Left ventricle myocardium inferior (tissue), 1 donor: ENCODE data around the gene CRY1. TPM values are rescaled to one million over a fixed set of nuclear protein-coding genes. Genes with fewer than 3 reads are reported as not detected.
A peak's percentile ranks its signal among the peaks of the same experiment; 100 is the strongest.
"Not testable (repeated sequence)": the region's sequence is repeated elsewhere in the genome, so short reads cannot be mapped to it uniquely, and the experiment has no call there.

ENCODE experiments used
- DNase-seq: peaks from one replicate; pipeline ENCODE4 v3.0.0-alpha.2; 2020
- H3K27ac ChIP-seq: fragments of 200-600 bp; replicated peaks from 2 replicates; pipeline ENCODE4 v1.8.0; 2021
- H3K27me3 ChIP-seq: fragments of 200-600 bp; 2 replicates; pipeline ENCODE4 v1.8.0; 2021; ENCODE audit warnings: low read depth
- H3K36me3 ChIP-seq: fragments of 200-600 bp; 2 replicates; pipeline ENCODE4 v1.8.0; 2021
- H3K4me1 ChIP-seq: fragments of 200-600 bp; 2 replicates; pipeline ENCODE4 v1.8.0; 2021
- H3K4me3 ChIP-seq: fragments of 200-600 bp; 2 replicates; pipeline ENCODE4 v1.8.0; 2021; ENCODE audit warnings: mild to moderate bottlenecking, moderate library complexity
- H3K9me3 ChIP-seq: fragments of 200-600 bp; replicated peaks from 2 replicates; pipeline ENCODE4 v1.8.0; 2021
- CTCF ChIP-seq: fragments of 200-600 bp; IDR thresholded peaks from 2 replicates; pipeline ENCODE4 v1.8.0; 2021; ENCODE audit warnings: antibody characterized with exemption, mild to moderate bottlenecking, borderline replicate concordance
- intact Hi-C: fragments of 100-400 bp; cut with micrococcal nuclease; formaldehyde crosslinking; loops from one replicate; pipeline ENCODE4 v1.11.0; 2022
- total RNA-seq: library from RNA; stranded (reverse); fragmentation: NEBNext Ultra II Directional; extraction: Animal tissue kit (Norgen Biotek cat#: 25700); gene quantifications from one replicate; pipeline ENCODE4 v1.2.1, GENCODE V29; 2021
- donor health status: DM: no; HTN: yes; CAD: no; lungs with severe emphysema.

Gene CRY1
- total RNA-seq, 1 donor from 2014 or later = 10.0 TPM

- Histone ChIP-seq H3K4me1 (no peaks in the 10 kb centered on the region), H3K4me3 (no peak overlapping the region), H3K36me3 (peaks cover 38% of the 10 kb centered on the region), H3K27ac (no peak overlapping the region), H3K27me3 (no peaks in the 10 kb centered on the region), H3K9me3 (no peaks in the 10 kb centered on the region)
- DNase-seq = no peak
- TF ChIP-seq CTCF = no peak
- intact Hi-C loops = no loop called here
Observed at GRCh38 chr12:106997916-106998315, 95.4 kb downstream of the CRY1 start.

GRCh38 chr12:106996102-106996501 lies 97.2 kb downstream of the CRY1 start:
- DNase-seq, H3K4me1 ChIP-seq, intact Hi-C loops, H3K27me3 ChIP-seq, H3K9me3 ChIP-seq, H3K27ac ChIP-seq, H3K4me3 ChIP-seq: not testable (repeated sequence)
- peaks cover 35% of the 10 kb centered on the region for H3K36me3 ChIP-seq

DNA sequence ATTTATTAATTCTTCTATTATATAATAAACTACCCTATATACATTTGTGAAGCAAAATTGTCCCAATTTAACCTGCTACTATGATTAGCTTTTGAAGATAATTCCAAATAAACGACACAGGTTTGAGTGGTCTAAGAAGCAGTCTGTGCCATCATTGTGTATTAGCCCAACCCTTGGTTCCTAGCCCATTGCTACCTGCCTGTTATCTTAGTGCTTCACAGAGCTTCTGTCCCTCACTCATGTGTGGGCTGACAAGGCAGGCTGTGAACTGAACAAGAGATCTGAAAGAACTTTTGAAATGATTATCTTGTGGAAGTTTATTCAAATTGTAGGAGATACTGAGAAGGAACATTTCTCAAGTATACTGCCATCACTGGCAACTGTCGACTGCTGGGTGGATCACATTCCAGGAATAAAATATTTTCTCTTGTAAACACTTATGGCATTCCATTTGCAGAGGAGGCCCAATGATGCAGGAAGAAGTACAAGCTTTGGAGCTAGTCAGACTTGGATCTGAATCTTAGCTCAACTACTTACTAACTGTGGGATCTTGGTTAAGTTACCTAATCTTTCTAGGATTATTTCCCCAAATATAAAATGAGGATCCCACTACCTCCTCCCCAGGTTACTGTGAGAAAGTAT lies 98.6 kb downstream of the CRY1 start:
- TF ChIP-seq CTCF = no peak
- no peaks in the 10 kb centered on the region for H3K4me1 ChIP-seq
- no peak for DNase-seq
- H3K36me3 ChIP-seq = peaks cover 33% of the 10 kb centered on the region
- H3K4me3 ChIP-seq = no peak overlapping the region
- intact Hi-C loops = no loop called here
- no peak overlapping the region for H3K27ac ChIP-seq
- H3K9me3 ChIP-seq = no peaks in the 10 kb centered on the region
- no peaks in the 10 kb centered on the region for H3K27me3 ChIP-seq

GRCh38 chr12:106987846-106988245 lies 105.5 kb downstream of the CRY1 start:
- intact Hi-C loops = no loop called here
- Histone ChIP-seq H3K4me1 (peaks cover 38% of the 10 kb centered on the region), H3K27ac (peak overlapping the region; percentile 91), H3K36me3 (peaks cover 19% of the 10 kb centered on the region), H3K9me3 (no peaks in the 10 kb centered on the region), H3K27me3 (no peaks in the 10 kb centered on the region), H3K4me3 (peak overlapping the region; percentile 83)
- no peak for DNase-seq
- TF ChIP-seq CTCF = no peak

GRCh38 chr12:106986625-106987389 lies 106.5 kb downstream of the CRY1 start, which contains the start of gene MTERF2:
Gene MTERF2, minus strand, starts transcription at chr12:106987146. Its CDS starts 8,432 bp downstream, at chr12:106978714.
- DNase-seq = peak; percentile 95
- Histone ChIP-seq H3K27me3 (no peaks in the 10 kb centered on the region), H3K4me3 (peak within 1 kb of the TSS; percentile 83), H3K36me3 (peaks cover 11% of the 10 kb centered on the region), H3K4me1 (peaks cover 46% of the 10 kb centered on the region), H3K27ac (peak within 1 kb of the TSS; percentile 91), H3K9me3 (no peaks in the 10 kb centered on the region)
- intact Hi-C loops = no loop called here
- peak; percentile 12 for TF ChIP-seq CTCF

- intact Hi-C loops = no loop called here
- DNase-seq = no peak
- TF ChIP-seq CTCF = no peak
- Histone ChIP-seq H3K4me1 (peaks cover 52% of the 10 kb centered on the region), H3K4me3 (peak overlapping the region; percentile 83), H3K9me3 (no peaks in the 10 kb centered on the region), H3K27ac (peak overlapping the region; percentile 91), H3K36me3 (peaks cover 11% of the 10 kb centered on the region), H3K27me3 (no peaks in the 10 kb centered on the region)
Observed at GRCh38 chr12:106986135-106986534, 107.2 kb downstream of the CRY1 start.
